Measurements from ENCODE around the gene AUTS2. TPM values are rescaled to one million over a fixed set of nuclear protein-coding genes. Genes with fewer than 3 reads are reported as not detected.

Gene AUTS2
- total and polyA plus RNA-seq, 10 of the 15 experiments (the other 5 are each of a cell fraction or from before 2014, with no cell fraction given) = 6.4 to 55.6 (median 21.6) TPM

DNA sequence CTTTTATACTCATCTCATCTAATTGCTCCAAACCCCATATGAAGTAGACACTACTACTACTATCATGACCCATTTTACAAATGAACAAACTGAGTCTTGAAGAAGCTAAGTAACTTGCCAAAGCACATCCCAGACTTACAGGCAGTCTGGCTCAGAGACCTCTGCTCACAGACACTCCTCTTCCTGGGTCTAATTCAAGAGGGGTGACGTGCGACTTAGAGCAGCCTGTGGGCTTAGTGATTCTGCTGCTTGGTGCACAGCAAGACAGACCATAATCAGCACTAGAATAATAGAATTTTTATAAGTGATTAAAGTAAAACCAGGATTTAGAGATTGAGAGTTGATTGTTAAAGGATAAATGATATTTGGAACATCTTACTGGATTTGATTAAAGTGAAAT lies 750.8 kb downstream of the AUTS2 start:
- Histone ChIP-seq H3K4me3 (no peak overlapping the region), H4K20me1 (ENCODE audit: control insufficient read depth, insufficient read depth) (no peaks in the 10 kb centered on the region), H3K27ac (ENCODE audit: control insufficient read depth, insufficient read depth) (no peak overlapping the region), H3K27me3 (replicated peaks in 1 of 2; ENCODE audit: control insufficient read depth in 2 of 2, insufficient read depth in 2 of 2, low read length in 1 of 2) (no peaks in the 10 kb centered on the region; a peak in 1 of 4 replicates), H3K9ac (ENCODE audit: control insufficient read depth, insufficient read depth, low read length) (no peak overlapping the region), H3K79me2 (ENCODE audit: control insufficient read depth, insufficient read depth, low read length) (no peaks in the 10 kb centered on the region), H2AFZ (ENCODE audit: control insufficient read depth, low read depth, low read length) (no peak overlapping the region), H3K4me2 (ENCODE audit: control insufficient read depth, insufficient read depth) (no peak overlapping the region), H3K9me3 (replicated peaks; ENCODE audit: control insufficient read depth, insufficient read depth, low read length) (no peaks in the 10 kb centered on the region; the same call in 2 of the 3 replicates), H3K4me1 (ENCODE audit: control insufficient read depth, insufficient read depth, low read length) (peaks cover 15% of the 10 kb centered on the region), H3K36me3 (ENCODE audit: control insufficient read depth in 2 of 2, insufficient read depth in 2 of 2, low read length in 1 of 2) (no peaks in the 10 kb centered on the region)
- ChIA-PET POLR2A (no interaction called here), SMC1A (ENCODE audit: uncharacterized antibody, unreplicated experiment) (interaction anchor here (0.7 kb wide), 1 partner anchor 16 kb away, joined by 3 read pairs; no protein-coding TSS in a partner anchor), CTCF (interaction anchor here (0.6 kb wide), 1 partner anchor 235 kb away, joined by 3 read pairs; no protein-coding TSS in a partner anchor), RAD21 (ENCODE audit: unreplicated experiment) (no interaction called here)
- DNase-seq (ENCODE audit: low read depth, low spot score) (no peak), FAIRE-seq (no peak), ATAC-seq (no peak)
- intact Hi-C loops (cut with micrococcal nuclease; ENCODE audit: unreplicated experiment) = no loop called here
- in situ Hi-C loops (cut with MboI) = no loop called here
- BruUV-seq (replicated peaks) = no TSS peak
- WGBS (ENCODE audit: insufficient coverage, insufficient replicate concordance, low lambda C conversion rate, missing lambda C conversion rate) = 93% methylated on average over 2 of the region's 2 CpGs
- TF ChIP-seq CREM (IDR thresholded peaks at IDR 0.05; ENCODE audit: low read depth) (no peak), MYC (IDR thresholded peaks at IDR 0.05; ENCODE audit: insufficient read depth, insufficient read length, insufficient replicate concordance, low read length, severe bottlenecking) (no peak), NR2F1 (conservative IDR thresholded peaks at IDR 0.05) (no peak), HSF1 (IDR thresholded peaks at IDR 0.05; ENCODE audit: low read depth, low read length) (no peak), KDM1A (IDR thresholded peaks at IDR 0.05; ENCODE audit: borderline replicate concordance) (no peak), CREB1 (IDR thresholded peaks at IDR 0.05; ENCODE audit: low read depth) (no peak), SP1 (IDR thresholded peaks at IDR 0.05; ENCODE audit: low read depth, low read length) (no peak), RBBP5 (conservative IDR thresholded peaks at IDR 0.05) (no peak), BHLHE40 (IDR thresholded peaks at IDR 0.05; ENCODE audit: borderline replicate concordance in 1 of 2, low read depth in 2 of 2, low read length in 1 of 2) (no peak), TARDBP (IDR thresholded peaks at IDR 0.05; ENCODE audit: borderline replicate concordance) (no peak), PBX3 (IDR thresholded peaks at IDR 0.05; ENCODE audit: insufficient replicate concordance, low read depth, low read length) (no peak), CEBPB (IDR thresholded peaks at IDR 0.05; ENCODE audit: borderline replicate concordance in 1 of 2, low read depth in 2 of 2, low read length in 2 of 2) (no peak), DPF2 (IDR thresholded peaks at IDR 0.05) (no peak), FOXK2 (IDR thresholded peaks at IDR 0.05) (no peak), ZNF384 (IDR thresholded peaks at IDR 0.05; ENCODE audit: borderline replicate concordance, low read depth, low read length) (no peak), IKZF1 (conservative IDR thresholded peaks at IDR 0.05) (no peak), NFYA (IDR thresholded peaks at IDR 0.05; ENCODE audit: borderline replicate concordance, low read depth, low read length) (no peak), EZH2 (IDR thresholded peaks at IDR 0.05; ENCODE audit: borderline replicate concordance, control insufficient read depth, low read depth, low read length) (no peak)
- TF ChIP-seq, protein P1, sequence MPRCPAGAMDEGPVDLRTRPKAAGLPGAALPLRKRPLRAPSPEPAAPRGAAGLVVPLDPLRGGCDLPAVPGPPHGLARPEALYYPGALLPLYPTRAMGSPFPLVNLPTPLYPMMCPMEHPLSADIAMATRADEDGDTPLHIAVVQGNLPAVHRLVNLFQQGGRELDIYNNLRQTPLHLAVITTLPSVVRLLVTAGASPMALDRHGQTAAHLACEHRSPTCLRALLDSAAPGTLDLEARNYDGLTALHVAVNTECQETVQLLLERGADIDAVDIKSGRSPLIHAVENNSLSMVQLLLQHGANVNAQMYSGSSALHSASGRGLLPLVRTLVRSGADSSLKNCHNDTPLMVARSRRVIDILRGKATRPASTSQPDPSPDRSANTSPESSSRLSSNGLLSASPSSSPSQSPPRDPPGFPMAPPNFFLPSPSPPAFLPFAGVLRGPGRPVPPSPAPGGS (IDR thresholded peaks at IDR 0.05; ENCODE audit: borderline replicate concordance, insufficient read depth, low read depth, low read length, poor library complexity, severe bottlenecking) = no peak

All from GM12878 (cell line).